Fibroblast of mammary gland (primary cell): Measurements from ENCODE around the gene MTERF2.
A peak's percentile ranks its signal among the peaks of the same experiment; 100 is the strongest.

Experiments
- DNase-seq: peaks from one replicate; pipeline ENCODE4 v3.0.0-alpha.2; 2010; ENCODE audit warnings: low read depth
- H3K4me3 ChIP-seq: 2 replicates; pipeline ENCODE4 v1.5.1; 2011; ENCODE audit warnings: low read depth, mild to moderate bottlenecking, low read length, moderate library complexity; ENCODE audit not compliant: control insufficient read depth
- TF ChIP-seq, protein P1 (sequence below): conservative IDR thresholded peaks from 2 replicates; pipeline ENCODE4 v1.5.1; 2011; ENCODE audit warnings: low read depth, low read length, inconsistent platforms; ENCODE audit not compliant: control insufficient read depth, insufficient read depth

The MTERF2 gene

GRCh38 chr12:106981788-106982187, 5.2 kb downstream of the MTERF2 start:
- peak; percentile 73 for DNase-seq
- TF ChIP-seq, protein P1, sequence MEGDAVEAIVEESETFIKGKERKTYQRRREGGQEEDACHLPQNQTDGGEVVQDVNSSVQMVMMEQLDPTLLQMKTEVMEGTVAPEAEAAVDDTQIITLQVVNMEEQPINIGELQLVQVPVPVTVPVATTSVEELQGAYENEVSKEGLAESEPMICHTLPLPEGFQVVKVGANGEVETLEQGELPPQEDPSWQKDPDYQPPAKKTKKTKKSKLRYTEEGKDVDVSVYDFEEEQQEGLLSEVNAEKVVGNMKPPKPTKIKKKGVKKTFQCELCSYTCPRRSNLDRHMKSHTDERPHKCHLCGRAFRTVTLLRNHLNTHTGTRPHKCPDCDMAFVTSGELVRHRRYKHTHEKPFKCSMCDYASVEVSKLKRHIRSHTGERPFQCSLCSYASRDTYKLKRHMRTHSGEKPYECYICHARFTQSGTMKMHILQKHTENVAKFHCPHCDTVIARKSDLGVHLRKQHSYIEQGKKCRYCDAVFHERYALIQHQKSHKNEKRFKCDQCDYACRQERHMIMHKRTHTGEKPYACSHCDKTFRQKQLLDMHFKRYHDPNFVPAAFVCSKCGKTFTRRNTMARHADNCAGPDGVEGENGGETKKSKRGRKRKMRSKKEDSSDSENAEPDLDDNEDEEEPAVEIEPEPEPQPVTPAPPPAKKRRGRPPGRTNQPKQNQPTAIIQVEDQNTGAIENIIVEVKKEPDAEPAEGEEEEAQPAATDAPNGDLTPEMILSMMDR = no peak
- H3K4me3 ChIP-seq = no peak overlapping the region

- H3K4me3 ChIP-seq = no peak overlapping the region
- DNase-seq = no peak
- TF ChIP-seq, protein P1 = no peak
Measured at GRCh38 chr12:106980944-106981343, 6.0 kb downstream of the MTERF2 start.

- H3K4me3 ChIP-seq = no peak overlapping the region
- peak; percentile 47 for DNase-seq
- TF ChIP-seq, protein P1 = no peak
Measured at GRCh38 chr12:106978035-106978800, 8.7 kb downstream of the MTERF2 start.

DNA sequence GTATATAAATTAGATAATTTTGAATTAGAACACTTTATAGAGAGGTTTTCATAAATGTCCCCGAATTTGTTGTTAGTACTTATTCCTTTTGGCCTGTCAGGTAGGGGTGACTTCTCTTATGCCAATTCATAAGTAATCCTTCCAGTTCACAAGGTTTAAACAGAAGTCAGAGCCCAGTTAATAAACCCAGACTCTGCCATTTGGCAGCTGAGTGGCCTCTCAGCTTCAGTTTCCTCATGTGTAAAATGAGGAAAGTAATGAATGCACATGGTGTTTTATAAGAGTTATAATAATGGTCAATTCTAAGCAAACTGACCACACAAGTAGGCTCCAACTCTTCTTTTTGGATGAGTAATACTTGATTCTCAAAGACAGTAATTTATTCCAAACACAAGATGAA, 10.3 kb downstream of the MTERF2 start:
- H3K4me3 ChIP-seq = no peak overlapping the region
- TF ChIP-seq, protein P1 = no peak
- DNase-seq = no peak

DNA sequence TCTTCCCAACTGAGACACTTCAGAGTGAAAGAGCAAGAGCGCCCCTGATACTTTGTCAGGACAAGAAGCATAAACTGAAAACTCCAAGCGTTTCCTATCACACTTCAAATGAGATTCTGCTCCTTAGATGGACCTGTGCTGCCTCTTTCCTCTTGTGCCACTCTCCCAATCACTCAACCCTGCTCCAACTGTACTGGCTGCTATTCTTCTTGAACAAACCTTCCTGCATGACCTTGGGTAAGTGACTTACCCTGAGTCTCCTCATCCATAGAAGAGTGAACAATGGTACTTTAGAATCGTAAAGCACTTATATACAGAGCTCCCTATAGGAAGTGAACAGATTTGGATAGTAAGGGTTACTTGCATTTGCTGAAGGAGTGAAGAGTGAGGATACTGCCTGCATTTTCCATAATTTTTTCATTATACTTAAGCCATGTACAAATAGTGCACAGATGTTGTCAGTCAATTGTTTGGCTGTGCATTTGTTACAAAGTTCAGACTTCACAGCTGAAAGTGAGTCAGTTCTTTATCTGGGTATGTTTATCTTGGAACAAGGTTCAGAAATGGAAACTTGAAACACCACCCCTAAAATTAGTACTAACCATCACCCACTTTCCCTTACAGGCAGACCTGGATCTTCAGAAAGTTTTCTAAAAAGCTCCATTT, 10.8 kb downstream of the MTERF2 start:
- H3K4me3 ChIP-seq = no peak overlapping the region
- peak; percentile 74 for DNase-seq
- TF ChIP-seq, protein P1 = no peak

- TF ChIP-seq, protein P1 = no peak
- no peak overlapping the region for H3K4me3 ChIP-seq
- no peak for DNase-seq
Measured at GRCh38 chr12:106975098-106975497, 11.8 kb downstream of the MTERF2 start.

- DNase-seq = no peak
- no peak overlapping the region for H3K4me3 ChIP-seq
- TF ChIP-seq, protein P1 = no peak
Measured at GRCh38 chr12:106974511-106974910, 12.4 kb downstream of the MTERF2 start.
